ENCODE results near the gene RBMXL3.
"Not testable (repeated sequence)": the region's sequence is repeated elsewhere in the genome, so short reads cannot be mapped to it uniquely, and the experiment has no call there.

Gene RBMXL3

DNA sequence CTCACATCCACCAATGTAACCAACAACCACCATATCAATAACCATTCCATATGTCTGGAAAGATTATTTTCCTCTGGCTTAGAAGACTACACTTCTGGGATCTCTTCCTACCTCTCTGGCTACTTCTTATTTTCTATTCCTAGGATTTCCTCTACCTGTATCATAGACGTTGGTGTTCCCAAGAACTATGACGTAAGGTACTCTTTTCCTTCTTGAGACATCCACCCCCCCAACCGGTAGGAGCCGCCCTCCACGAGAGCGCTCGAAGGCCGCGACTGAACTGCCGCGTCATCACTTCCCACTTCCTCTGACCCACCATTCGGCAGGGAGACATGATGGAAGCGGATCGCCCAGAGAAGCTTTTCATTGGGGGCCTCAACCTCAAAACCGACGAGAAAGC is at the start of gene RBMXL3:
Gene RBMXL3, plus strand, starts transcription at position 301 of the 400 bp plus-strand sequence. Its CDS starts 32 bp downstream, at position 333.
- no peaks in the 10 kb centered on the region for H3K36me3 Mint-ChIP-seq (ENCODE audit: low read depth)
- H3K27ac Mint-ChIP-seq: no peak within 1 kb of the TSS
- no peaks in the 10 kb centered on the region for H3K4me1 Mint-ChIP-seq
- DNase-seq: no peak
- ATAC-seq: no peak
- H3K4me3 Mint-ChIP-seq: no peak within 1 kb of the TSS
- peaks cover 4% of the 10 kb centered on the region for H3K9me3 Mint-ChIP-seq
- no peaks in the 10 kb centered on the region for H3K27me3 Mint-ChIP-seq

GRCh38 chrX:115142057-115142456 is 47.2 kb upstream of the RBMXL3 start:
- no peak overlapping the region for H3K27ac Mint-ChIP-seq
- no peaks in the 10 kb centered on the region for H3K27me3 Mint-ChIP-seq
- no peaks in the 10 kb centered on the region for H3K36me3 Mint-ChIP-seq (ENCODE audit: low read depth)
- DNase-seq (no peak), ATAC-seq (no peak)
- H3K4me3 Mint-ChIP-seq: no peak overlapping the region
- H3K9me3 Mint-ChIP-seq: no peaks in the 10 kb centered on the region
- no peaks in the 10 kb centered on the region for H3K4me1 Mint-ChIP-seq

GRCh38 chrX:115147220-115147619 is 42.0 kb upstream of the RBMXL3 start:
- DNase-seq (no peak), ATAC-seq (no peak)
- Mint-ChIP-seq H3K36me3 (ENCODE audit: low read depth) (no peaks in the 10 kb centered on the region), H3K27me3 (no peaks in the 10 kb centered on the region), H3K9me3 (no peaks in the 10 kb centered on the region), H3K4me1 (no peaks in the 10 kb centered on the region), H3K27ac (no peak overlapping the region), H3K4me3 (no peak overlapping the region)

- no peak overlapping the region for H3K27ac Mint-ChIP-seq
- no peaks in the 10 kb centered on the region for H3K9me3 Mint-ChIP-seq
- no peaks in the 10 kb centered on the region for H3K4me1 Mint-ChIP-seq
- no peak overlapping the region for H3K4me3 Mint-ChIP-seq
- no peak for DNase-seq
- no peaks in the 10 kb centered on the region for H3K27me3 Mint-ChIP-seq
- H3K36me3 Mint-ChIP-seq (ENCODE audit: low read depth): no peaks in the 10 kb centered on the region
- ATAC-seq: no peak
Observed at GRCh38 chrX:115173181-115173580, 16.0 kb upstream of the RBMXL3 start.

DNA sequence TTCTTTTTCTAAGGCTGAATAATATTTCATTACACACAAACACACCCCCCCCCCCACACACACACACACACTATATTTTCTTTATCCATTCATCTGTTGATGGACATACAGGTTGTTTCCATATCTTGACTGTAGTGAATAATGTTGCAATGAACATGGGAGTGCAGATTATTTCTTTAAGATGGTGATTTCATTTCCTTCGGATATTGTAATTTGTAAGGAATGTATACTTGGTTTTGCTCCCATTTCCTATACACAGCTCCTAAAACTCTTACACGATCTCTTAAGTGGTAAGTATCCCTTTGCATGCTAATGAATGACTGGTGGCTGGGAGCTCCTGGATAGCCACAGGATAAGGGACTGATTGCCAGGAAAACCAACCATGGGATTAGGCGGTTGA is 14.7 kb upstream of the RBMXL3 start:
- Mint-ChIP-seq H3K36me3 (ENCODE audit: low read depth) (no peaks in the 10 kb centered on the region), H3K9me3 (no peaks in the 10 kb centered on the region), H3K27ac (no peak overlapping the region), H3K4me3 (no peak overlapping the region), H3K4me1 (no peaks in the 10 kb centered on the region), H3K27me3 (no peaks in the 10 kb centered on the region)
- ATAC-seq (no peak), DNase-seq (no peak)

DNA sequence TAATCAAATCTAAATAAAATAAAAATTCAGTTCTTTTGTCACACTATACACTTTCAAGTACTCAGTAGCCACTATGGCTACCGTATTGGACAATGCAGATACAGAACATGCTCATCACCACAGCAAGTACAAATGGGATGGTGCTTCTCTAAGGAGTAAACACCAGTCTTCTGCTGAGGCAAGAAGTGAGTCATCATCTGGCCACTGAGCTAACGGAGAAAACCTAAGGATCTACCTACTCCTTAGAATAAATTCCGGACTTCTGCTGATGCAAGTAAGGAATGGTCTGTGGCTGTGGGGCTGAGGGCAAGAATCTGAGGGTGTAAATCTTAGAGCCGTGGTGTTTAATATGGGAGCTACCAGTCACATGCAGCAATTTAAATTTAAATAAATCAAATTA is 11.3 kb upstream of the RBMXL3 start:
- H3K4me1 Mint-ChIP-seq: no peaks in the 10 kb centered on the region
- no peak overlapping the region for H3K4me3 Mint-ChIP-seq
- H3K36me3 Mint-ChIP-seq (ENCODE audit: low read depth): no peaks in the 10 kb centered on the region
- DNase-seq (no peak), ATAC-seq (no peak)
- H3K27me3 Mint-ChIP-seq: no peaks in the 10 kb centered on the region
- H3K9me3 Mint-ChIP-seq: no peaks in the 10 kb centered on the region
- no peak overlapping the region for H3K27ac Mint-ChIP-seq

- no peaks in the 10 kb centered on the region for H3K4me1 Mint-ChIP-seq
- H3K4me3 Mint-ChIP-seq: no peak overlapping the region
- H3K27me3 Mint-ChIP-seq: no peaks in the 10 kb centered on the region
- no peak overlapping the region for H3K27ac Mint-ChIP-seq
- no peak for DNase-seq
- no peaks in the 10 kb centered on the region for H3K36me3 Mint-ChIP-seq (ENCODE audit: low read depth)
- no peak for ATAC-seq
- no peaks in the 10 kb centered on the region for H3K9me3 Mint-ChIP-seq
Observed at GRCh38 chrX:115178473-115178872, 10.7 kb upstream of the RBMXL3 start.

- ATAC-seq (no peak), DNase-seq (no peak)
- Mint-ChIP-seq H3K9me3 (peaks cover 3% of the 10 kb centered on the region), H3K4me3 (no peak overlapping the region), H3K27me3 (no peaks in the 10 kb centered on the region), H3K27ac (no peak overlapping the region), H3K4me1 (no peaks in the 10 kb centered on the region), H3K36me3 (ENCODE audit: low read depth) (no peaks in the 10 kb centered on the region)
Observed at GRCh38 chrX:115183980-115184379, 5.2 kb upstream of the RBMXL3 start.

DNA sequence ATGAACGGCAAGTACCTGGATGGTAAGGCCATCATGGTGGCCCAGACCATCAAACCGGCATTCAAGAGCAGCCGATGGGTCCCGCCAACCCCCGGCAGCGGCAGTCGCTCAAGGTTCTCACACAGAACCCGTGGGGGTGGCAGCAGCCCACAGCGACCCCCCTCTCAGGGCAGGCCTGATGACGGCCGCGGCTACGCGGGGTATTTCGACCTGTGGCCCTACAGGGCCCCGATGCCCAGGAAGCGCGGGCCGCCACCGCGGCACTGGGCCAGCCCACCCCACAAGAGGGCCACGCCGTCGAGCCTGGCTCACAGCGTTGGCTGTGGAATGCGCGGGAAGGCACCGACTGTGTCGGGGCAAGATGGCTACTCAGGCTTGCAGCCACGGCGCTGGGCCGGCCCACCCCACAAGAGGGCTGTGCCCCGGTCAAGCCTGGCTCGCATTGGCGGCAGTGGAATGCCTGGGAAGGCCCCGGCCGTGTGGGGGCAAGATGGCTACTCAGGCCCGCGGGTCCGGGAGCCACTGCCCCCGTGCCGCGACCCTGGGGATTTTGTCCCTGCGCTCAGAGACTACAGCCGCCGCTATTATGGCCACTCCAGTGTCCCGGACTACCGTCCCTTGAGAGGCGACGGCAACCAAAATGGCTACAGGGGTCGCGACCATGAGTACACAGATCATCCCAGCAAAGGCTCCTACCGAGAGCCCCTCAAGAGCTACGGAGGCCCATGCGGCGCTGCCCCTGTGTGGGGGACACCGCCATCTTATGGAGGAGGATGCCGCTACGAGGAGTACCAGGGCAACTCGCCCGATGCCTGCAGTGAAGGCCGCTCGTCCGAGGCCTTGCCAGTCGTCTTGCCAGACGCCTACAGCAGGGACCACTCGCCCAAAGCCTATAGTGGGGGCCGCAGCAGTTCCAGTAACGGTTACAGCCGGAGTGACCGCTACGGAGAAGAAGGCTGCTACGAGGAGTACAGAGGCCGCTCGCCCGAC is 731 bp downstream of the RBMXL3 start:
- no peak for ATAC-seq
- Mint-ChIP-seq H3K9me3 (peaks cover 4% of the 10 kb centered on the region), H3K27me3 (no peaks in the 10 kb centered on the region), H3K4me3 (no peak overlapping the region), H3K27ac (no peak overlapping the region), H3K4me1 (no peaks in the 10 kb centered on the region), H3K36me3 (ENCODE audit: low read depth) (no peaks in the 10 kb centered on the region)
- no peak for DNase-seq

DNA sequence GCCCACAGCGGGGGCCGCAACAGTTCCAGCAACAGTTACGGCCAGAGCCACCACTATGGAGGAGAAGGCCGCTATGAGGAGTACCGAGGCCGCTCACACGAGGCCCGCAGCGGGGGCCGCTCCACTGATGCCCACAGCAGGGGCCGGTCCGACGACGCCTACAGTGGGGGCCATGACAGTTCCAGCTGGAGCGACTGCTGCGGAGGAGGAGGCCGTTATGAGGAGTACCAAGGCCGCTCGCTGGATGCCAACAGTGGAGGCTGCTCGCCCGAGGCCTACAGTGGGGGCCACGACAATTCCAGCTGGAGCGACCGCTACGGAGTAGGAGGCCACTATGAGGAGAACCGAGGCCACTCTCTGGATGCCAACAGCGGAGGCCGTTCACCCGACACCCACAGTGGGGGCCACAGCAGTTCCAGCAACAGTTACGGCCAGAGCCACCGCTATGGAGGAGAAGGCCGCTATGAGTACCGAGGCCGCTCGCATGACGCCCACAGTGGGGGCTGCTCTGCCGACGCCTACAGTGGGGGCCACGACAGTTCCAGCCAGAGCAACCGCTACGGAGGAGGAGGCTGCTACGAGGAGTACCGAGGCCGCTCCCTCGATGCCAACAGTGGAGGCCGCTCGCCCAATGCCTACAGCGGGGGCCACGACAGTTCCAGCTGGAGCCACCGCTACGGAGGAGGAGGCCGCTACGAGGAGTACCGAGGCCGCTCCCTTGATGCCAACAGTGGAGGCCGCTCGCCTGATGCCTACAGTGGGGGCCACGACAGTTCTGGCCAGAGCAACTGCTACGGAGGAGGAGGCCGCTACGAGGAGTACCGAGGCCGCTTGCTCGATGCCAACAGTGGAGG is 1.7 kb downstream of the RBMXL3 start:
- peaks cover 4% of the 10 kb centered on the region for H3K9me3 Mint-ChIP-seq
- ATAC-seq (no peak), DNase-seq (no peak)
- no peak overlapping the region for H3K27ac Mint-ChIP-seq
- no peaks in the 10 kb centered on the region for H3K36me3 Mint-ChIP-seq (ENCODE audit: low read depth)
- H3K4me1 Mint-ChIP-seq: no peaks in the 10 kb centered on the region
- H3K27me3 Mint-ChIP-seq: no peaks in the 10 kb centered on the region
- H3K4me3 Mint-ChIP-seq: no peak overlapping the region

- peaks cover 4% of the 10 kb centered on the region for H3K9me3 Mint-ChIP-seq
- H3K4me3 Mint-ChIP-seq: no peak overlapping the region
- H3K36me3 Mint-ChIP-seq (ENCODE audit: low read depth): no peaks in the 10 kb centered on the region
- no peak overlapping the region for H3K27ac Mint-ChIP-seq
- ATAC-seq (no peak), DNase-seq (no peak)
- H3K27me3 Mint-ChIP-seq: no peaks in the 10 kb centered on the region
- no peaks in the 10 kb centered on the region for H3K4me1 Mint-ChIP-seq
Observed at GRCh38 chrX:115191490-115192243, 2.5 kb downstream of the RBMXL3 start.

- ATAC-seq: no peak
- Mint-ChIP-seq H3K27me3 (no peaks in the 10 kb centered on the region), H3K27ac (no peak overlapping the region), H3K4me1 (no peaks in the 10 kb centered on the region), H3K4me3 (no peak overlapping the region), H3K9me3 (peaks cover 4% of the 10 kb centered on the region), H3K36me3 (ENCODE audit: low read depth) (no peaks in the 10 kb centered on the region)
- DNase-seq: no peak
Observed at GRCh38 chrX:115192244-115192700, 3.1 kb downstream of the RBMXL3 start.

DNA sequence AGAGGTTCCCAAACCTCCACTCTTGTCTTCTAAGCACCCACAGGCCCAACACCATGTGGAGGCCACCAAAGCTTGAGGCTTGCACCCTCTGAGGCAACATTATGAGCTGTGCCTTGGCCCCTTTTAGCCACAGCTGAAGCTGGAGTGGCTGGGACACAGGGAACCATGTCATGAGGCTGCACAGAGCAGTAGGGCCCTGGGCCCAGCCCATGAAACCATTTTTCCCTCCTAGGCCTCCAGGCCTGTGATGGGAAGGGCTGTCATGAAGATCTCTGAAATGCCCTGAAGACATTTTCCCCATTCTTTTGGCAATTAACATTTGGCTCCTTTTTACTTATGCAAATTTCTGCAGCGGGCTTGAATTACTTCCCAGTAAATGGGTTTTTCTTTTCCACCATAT is 14.8 kb downstream of the RBMXL3 start:
- Mint-ChIP-seq H3K4me3 (no peak overlapping the region), H3K27ac (no peak overlapping the region), H3K27me3 (no peaks in the 10 kb centered on the region), H3K4me1 (no peaks in the 10 kb centered on the region), H3K9me3 (peaks cover 15% of the 10 kb centered on the region), H3K36me3 (ENCODE audit: low read depth) (no peaks in the 10 kb centered on the region)
- ATAC-seq (no peak), DNase-seq (no peak)

DNA sequence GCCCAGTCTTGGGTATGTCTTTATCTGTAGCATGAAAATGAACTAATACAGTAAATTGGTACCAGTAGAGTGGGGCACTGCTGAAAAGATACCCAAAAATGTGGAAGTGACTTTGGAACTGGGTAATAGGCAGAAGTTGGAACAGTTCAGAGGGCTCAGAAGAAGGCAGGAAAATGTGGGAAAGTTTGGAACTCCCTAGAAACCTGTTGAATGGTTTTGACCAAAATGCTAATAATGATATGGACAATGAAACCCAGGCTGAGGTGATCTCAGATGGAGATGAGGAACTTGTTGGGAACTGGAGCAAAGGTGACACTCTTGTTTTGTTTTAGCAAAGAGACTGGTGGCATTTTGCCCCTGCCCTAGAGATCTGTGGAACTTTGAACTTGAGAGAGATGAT is 20.3 kb downstream of the RBMXL3 start:
- H3K27me3 Mint-ChIP-seq; H3K9me3 Mint-ChIP-seq; DNase-seq; H3K36me3 Mint-ChIP-seq (ENCODE audit: low read depth); ATAC-seq; H3K4me1 Mint-ChIP-seq; H3K27ac Mint-ChIP-seq; H3K4me3 Mint-ChIP-seq: not testable (repeated sequence)
